Fibroblast of skin of scalp (primary cell): ENCODE results near the gene RSPO4.

Experiments
- DNase-seq: peaks from one replicate; pipeline ENCODE4 v3.0.0-alpha.2; 2013

The RSPO4 gene

GRCh38 chr20:967796-968742, 34.0 kb downstream of the RSPO4 start:
- DNase-seq: peak; percentile 40

- no peak for DNase-seq
Measured at GRCh38 chr20:965956-966355, 36.2 kb downstream of the RSPO4 start.

- no peak for DNase-seq
Measured at GRCh38 chr20:963795-964194, 38.3 kb downstream of the RSPO4 start.

GRCh38 chr20:962683-963082, 39.4 kb downstream of the RSPO4 start:
- no peak for DNase-seq

- no peak for DNase-seq
Measured at GRCh38 chr20:962223-962622, 39.9 kb downstream of the RSPO4 start.

GRCh38 chr20:961768-962167, 40.3 kb downstream of the RSPO4 start:
- no peak for DNase-seq

- DNase-seq: no peak
Measured at GRCh38 chr20:959996-960615, 42.0 kb downstream of the RSPO4 start.

GRCh38 chr20:958936-959815, 42.9 kb downstream of the RSPO4 start:
- DNase-seq: no peak

GRCh38 chr20:957544-957943, 44.6 kb downstream of the RSPO4 start:
- no peak for DNase-seq

- DNase-seq: peak; percentile 60
Measured at GRCh38 chr20:956330-956951, 45.7 kb downstream of the RSPO4 start.

- DNase-seq: no peak
Measured at GRCh38 chr20:955656-956055, 46.5 kb downstream of the RSPO4 start.

- no peak for DNase-seq
Measured at GRCh38 chr20:955111-955510, 47.0 kb downstream of the RSPO4 start.

- DNase-seq: peak; percentile 27
Measured at GRCh38 chr20:953742-954141, 48.4 kb downstream of the RSPO4 start.

- DNase-seq: no peak
Measured at GRCh38 chr20:952196-952795, 49.8 kb downstream of the RSPO4 start.

GRCh38 chr20:951384-952169, 50.5 kb downstream of the RSPO4 start:
- no peak for DNase-seq

GRCh38 chr20:949717-950116, 52.4 kb downstream of the RSPO4 start:
- no peak for DNase-seq

- DNase-seq: no peak
Measured at GRCh38 chr20:946826-947225, 55.3 kb downstream of the RSPO4 start.

GRCh38 chr20:945841-946240, 56.3 kb downstream of the RSPO4 start:
- no peak for DNase-seq

GRCh38 chr20:944774-945410, 57.2 kb downstream of the RSPO4 start:
- DNase-seq: no peak

GRCh38 chr20:944148-944547, 58.0 kb downstream of the RSPO4 start:
- DNase-seq: no peak

- no peak for DNase-seq
Measured at GRCh38 chr20:942611-943010, 59.5 kb downstream of the RSPO4 start.
